ENCODE data around the gene ITPK1.

The ITPK1 gene

GRCh38 chr14:93051600-93052546 lies 63.9 kb downstream of the ITPK1 start:
- Histone ChIP-seq H3K79me2 (ENCODE audit: insufficient read depth, low read depth) (no peaks in the 10 kb centered on the region), H3K27ac (no peak overlapping the region), H3K36me3 (ENCODE audit: insufficient read depth) (no peaks in the 10 kb centered on the region)

GRCh38 chr14:93050761-93051160 lies 65.0 kb downstream of the ITPK1 start:
- Histone ChIP-seq H3K4me2 (no peak overlapping the region), H3K9ac (no peak overlapping the region), H4K20me1 (ENCODE audit: insufficient read depth) (no peaks in the 10 kb centered on the region), H2AFZ (ENCODE audit: low read depth) (no peak overlapping the region), H3K4me3 (IDR thresholded peaks at IDR 0.05; ENCODE audit: insufficient read depth, low read depth, low read length) (no peak overlapping the region), H3K79me2 (ENCODE audit: insufficient read depth, low read depth) (no peaks in the 10 kb centered on the region), H3K4me1 (ENCODE audit: low read depth, poor library complexity, severe bottlenecking) (peaks cover 3% of the 10 kb centered on the region), H3K36me3 (ENCODE audit: insufficient read depth) (no peaks in the 10 kb centered on the region), H3K27ac (no peak overlapping the region), H3K27me3 (ENCODE audit: insufficient read depth, low read depth) (no peaks in the 10 kb centered on the region)
- no peak for TF ChIP-seq CTCF (conservative IDR thresholded peaks at IDR 0.05; ENCODE audit: low read depth, low read length)

More at GRCh38 chr14:93051600-93052546, 63.9 kb downstream of the ITPK1 start:
- Histone ChIP-seq H4K20me1 (ENCODE audit: insufficient read depth) (no peaks in the 10 kb centered on the region), H3K27me3 (ENCODE audit: insufficient read depth, low read depth) (no peaks in the 10 kb centered on the region), H3K4me2 (no peak overlapping the region), H2AFZ (ENCODE audit: low read depth) (no peak overlapping the region), H3K4me1 (ENCODE audit: low read depth, poor library complexity, severe bottlenecking) (peaks cover 14% of the 10 kb centered on the region), H3K4me3 (IDR thresholded peaks at IDR 0.05; ENCODE audit: insufficient read depth, low read depth, low read length) (no peak overlapping the region), H3K9ac (no peak overlapping the region)
- TF ChIP-seq CTCF (conservative IDR thresholded peaks at IDR 0.05; ENCODE audit: low read depth, low read length), result no peak

- Histone ChIP-seq H3K9ac (no peak overlapping the region), H4K20me1 (ENCODE audit: insufficient read depth) (no peaks in the 10 kb centered on the region), H3K4me1 (ENCODE audit: low read depth, poor library complexity, severe bottlenecking) (no peaks in the 10 kb centered on the region), H3K4me2 (no peak overlapping the region), H3K27ac (no peak overlapping the region), H2AFZ (ENCODE audit: low read depth) (no peak overlapping the region), H3K79me2 (ENCODE audit: insufficient read depth, low read depth) (no peaks in the 10 kb centered on the region), H3K4me3 (IDR thresholded peaks at IDR 0.05; ENCODE audit: insufficient read depth, low read depth, low read length) (no peak overlapping the region), H3K27me3 (ENCODE audit: insufficient read depth, low read depth) (no peaks in the 10 kb centered on the region), H3K36me3 (ENCODE audit: insufficient read depth) (no peaks in the 10 kb centered on the region)
- no peak for TF ChIP-seq CTCF (conservative IDR thresholded peaks at IDR 0.05; ENCODE audit: low read depth, low read length)
These were observed 65.8 kb downstream of the ITPK1 start for GRCh38 chr14:93049867-93050331.

- no peak overlapping the region for H3K9ac ChIP-seq
- no peaks in the 10 kb centered on the region for H3K27me3 ChIP-seq (ENCODE audit: insufficient read depth, low read depth)
- H3K27ac ChIP-seq, result no peak overlapping the region
- H3K36me3 ChIP-seq (ENCODE audit: insufficient read depth), result no peaks in the 10 kb centered on the region
- H3K4me1 ChIP-seq (ENCODE audit: low read depth, poor library complexity, severe bottlenecking), result no peaks in the 10 kb centered on the region
- no peak overlapping the region for H3K4me3 ChIP-seq (IDR thresholded peaks at IDR 0.05; ENCODE audit: insufficient read depth, low read depth, low read length)
- no peaks in the 10 kb centered on the region for H4K20me1 ChIP-seq (ENCODE audit: insufficient read depth)
- TF ChIP-seq CTCF (conservative IDR thresholded peaks at IDR 0.05; ENCODE audit: low read depth, low read length), result no peak
- no peak overlapping the region for H2AFZ ChIP-seq (ENCODE audit: low read depth)
- no peak overlapping the region for H3K4me2 ChIP-seq
- H3K79me2 ChIP-seq (ENCODE audit: insufficient read depth, low read depth), result no peaks in the 10 kb centered on the region
These were observed 66.4 kb downstream of the ITPK1 start for GRCh38 chr14:93049315-93049714.

Data from KMS-11 (cell line).